Fibroblast of lung (primary cell): Measurements from ENCODE around the gene OXSR1. TPM values are rescaled to one million over a fixed set of nuclear protein-coding genes. Genes with fewer than 3 reads are reported as not detected.

Experiments
- DNase-seq, 2 donors: peaks; one replicate each; pipeline versions ENCODE4 v3.0.0 to v3.0.0-alpha.2; 2010; ENCODE audit warnings: low read depth in 2 of 2
- H2AFZ ChIP-seq: 2 replicates; pipeline ENCODE4 v1.5.1; 2012; ENCODE audit warnings: low read length, control low read depth, inconsistent platforms
- H3K27ac ChIP-seq: 2 replicates; pipeline ENCODE4 v1.5.1; 2011; ENCODE audit warnings: low read length, control low read depth; ENCODE audit not compliant: insufficient read depth
- H3K27me3 ChIP-seq: 2 replicates; pipeline ENCODE4 v1.5.1; 2011; ENCODE audit warnings: mild to moderate bottlenecking, low read length; ENCODE audit not compliant: control insufficient read depth, insufficient read depth
- H3K36me3 ChIP-seq: 2 replicates; pipeline ENCODE4 v1.5.1; 2011; ENCODE audit warnings: low read length; ENCODE audit not compliant: control insufficient read depth, insufficient read depth
- H3K4me1 ChIP-seq: 2 replicates; pipeline ENCODE4 v1.5.1; 2011; ENCODE audit warnings: low read length; ENCODE audit not compliant: control insufficient read depth, insufficient read depth; ENCODE audit errors: extremely low read depth
- H3K4me2 ChIP-seq: 2 replicates; pipeline ENCODE4 v1.5.1; 2011; ENCODE audit warnings: low read length, control low read depth; ENCODE audit not compliant: insufficient read depth; ENCODE audit errors: extremely low read depth
- H3K4me3 ChIP-seq, 4 experiments: fragments of 200-600 bp in 1 of 4; sonication (generic) in 1 of 4; replicated peaks in 1 of 4; 2 replicates each; pipeline ENCODE4 v1.5.1; 2011 to 2016; ENCODE audit warnings: low read length in 4 of 4, low read depth in 3 of 4, mild to moderate bottlenecking in 3 of 4, control low read depth in 2 of 4, inconsistent platforms in 1 of 4, mixed read lengths in 1 of 4; ENCODE audit not compliant: insufficient read depth in 1 of 4; ENCODE audit errors: control extremely low read depth in 1 of 4
- H3K79me2 ChIP-seq: 2 replicates; pipeline ENCODE4 v1.5.1; 2012; ENCODE audit warnings: mild to moderate bottlenecking, low read length, inconsistent platforms; ENCODE audit not compliant: control insufficient read depth, insufficient read depth
- H3K9ac ChIP-seq: 2 replicates; pipeline ENCODE4 v1.5.1; 2011; ENCODE audit warnings: mild to moderate bottlenecking, low read length, control low read depth; ENCODE audit not compliant: insufficient read depth
- H3K9me3 ChIP-seq: 2 replicates; pipeline ENCODE4 v1.5.1; 2012; ENCODE audit warnings: low read depth, low read length; ENCODE audit not compliant: control insufficient read depth, insufficient read depth
- H4K20me1 ChIP-seq: 2 replicates; pipeline ENCODE4 v1.5.1; 2011; ENCODE audit warnings: low read length; ENCODE audit not compliant: control insufficient read depth, insufficient read depth; ENCODE audit errors: extremely low read depth
- CTCF ChIP-seq, 2 donors: IDR thresholded peaks in 1 of 2; conservative IDR thresholded peaks in 1 of 2; 1 replicate in 1 of 2; 2 replicates in 1 of 2; pipeline ENCODE4 v1.5.1; 2011 to 2012; ENCODE audit warnings: low read length in 2 of 2, control low read depth in 1 of 2, inconsistent platforms in 1 of 2, low read depth in 1 of 2, mild to moderate bottlenecking in 1 of 2
- EZH2 ChIP-seq: IDR thresholded peaks from 2 replicates; pipeline ENCODE4 v1.5.1; 2012; ENCODE audit warnings: low read length, control low read depth, mild to moderate bottlenecking; ENCODE audit errors: missing control alignments
- polyA plus RNA-seq, 2 donors: library from polyadenylated mRNA; depleted of rRNA in 1 of 2; stranded (reverse) in 1 of 2; unstranded in 1 of 2; fragments of >200 nt; gene quantifications; 2 replicates each; pipeline ENCODE4 v1.2.1, GENCODE V29; 2011 to 2012; ENCODE audit warnings: missing spikeins in 1 of 2
- total RNA-seq: library from RNA; depleted of rRNA; stranded (reverse); fragments of >200 nt; gene quantifications from 2 replicates; pipeline ENCODE4 v1.2.1, GENCODE V29; 2014

Gene OXSR1
- total and polyA plus RNA-seq, 2 donors (not counting 1 experiment from before 2014, with no cell fraction given): 32.7 to 45.2 TPM

GRCh38 chr3:38150780-38151528 lies 14.4 kb upstream of the OXSR1 start:
- Histone ChIP-seq H3K27ac (no peak overlapping the region), H3K4me2 (no peak overlapping the region), H2AFZ (no peak overlapping the region), H3K4me1 (no peaks in the 10 kb centered on the region), H3K79me2 (no peaks in the 10 kb centered on the region), H3K9ac (no peak overlapping the region), H3K27me3 (no peaks in the 10 kb centered on the region), H3K36me3 (no peaks in the 10 kb centered on the region), H4K20me1 (no peaks in the 10 kb centered on the region), H3K4me3 (no peak overlapping the region), H3K9me3 (no peaks in the 10 kb centered on the region)
- TF ChIP-seq EZH2 (no peak), CTCF (conservative IDR thresholded peaks at IDR 0.05 in 1 of 2, IDR thresholded peaks at IDR 0.05 in 1 of 2; ENCODE audit: low read depth in 1 of 2, low read length in 2 of 2) (peak in 1 of 2 donors; percentile 12)
- DNase-seq: no peak

DNA sequence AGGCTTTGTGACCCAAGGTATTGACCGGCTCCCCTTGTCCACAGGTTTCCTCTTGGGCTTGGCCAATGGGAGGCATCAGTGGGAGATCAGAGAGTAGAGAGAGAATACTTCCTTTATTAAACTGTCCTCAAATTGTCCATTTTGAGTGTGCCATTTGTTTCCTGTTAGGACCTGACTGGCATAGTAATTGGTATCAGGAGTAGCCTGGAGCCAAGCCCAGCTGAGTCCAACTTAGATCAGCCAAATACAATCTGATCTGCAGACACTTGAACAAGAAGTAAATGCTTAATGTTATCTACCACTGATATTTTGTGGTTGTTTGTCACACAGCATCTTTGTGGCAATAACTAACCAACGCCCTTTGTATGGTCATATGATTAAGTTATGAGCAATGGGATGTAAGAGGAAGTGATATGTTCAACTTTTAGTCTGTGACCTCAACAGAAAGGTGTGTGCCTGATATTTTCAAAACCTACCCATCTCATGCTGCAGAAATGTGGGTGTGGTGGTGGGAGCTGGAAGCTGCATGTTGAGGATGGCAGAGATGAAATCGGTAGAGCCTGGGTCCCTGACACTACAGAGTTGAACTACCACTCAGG lies 13.6 kb upstream of the OXSR1 start:
- Histone ChIP-seq H3K27ac (no peak overlapping the region), H3K36me3 (no peaks in the 10 kb centered on the region), H4K20me1 (no peaks in the 10 kb centered on the region), H3K4me3 (no peak overlapping the region), H3K27me3 (no peaks in the 10 kb centered on the region), H3K4me2 (no peak overlapping the region), H3K4me1 (no peaks in the 10 kb centered on the region), H3K9me3 (no peaks in the 10 kb centered on the region), H2AFZ (no peak overlapping the region), H3K9ac (no peak overlapping the region), H3K79me2 (no peaks in the 10 kb centered on the region)
- no peak for TF ChIP-seq CTCF (conservative IDR thresholded peaks at IDR 0.05 in 1 of 2, IDR thresholded peaks at IDR 0.05 in 1 of 2; ENCODE audit: low read depth in 1 of 2, low read length in 2 of 2)
- no peak for TF ChIP-seq EZH2
- peak in 1 of 2 donors; percentile 37 for DNase-seq

DNA sequence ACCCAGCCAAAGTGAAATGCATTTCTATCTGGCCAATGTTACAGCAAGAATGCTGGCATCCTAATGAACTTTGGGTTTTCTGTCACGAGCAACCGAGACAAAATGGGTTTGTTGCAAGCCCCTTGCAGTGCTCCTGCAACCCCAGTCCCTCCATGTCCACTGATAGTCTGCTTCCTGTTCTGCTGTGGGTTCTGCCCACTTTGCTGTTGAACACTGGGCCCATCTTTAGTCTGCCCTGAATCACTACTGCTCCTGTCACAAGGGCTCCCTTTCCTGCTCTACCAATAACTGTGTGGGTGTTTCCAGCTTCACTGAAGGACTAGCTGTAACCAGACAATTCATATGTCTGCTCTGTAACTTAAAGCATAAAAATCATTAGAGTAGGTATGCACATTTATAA lies 12.7 kb upstream of the OXSR1 start:
- Histone ChIP-seq H3K9ac (no peak overlapping the region), H3K4me2 (no peak overlapping the region), H3K27me3 (no peaks in the 10 kb centered on the region), H2AFZ (no peak overlapping the region), H3K27ac (no peak overlapping the region), H4K20me1 (no peaks in the 10 kb centered on the region), H3K4me3 (no peak overlapping the region), H3K9me3 (no peaks in the 10 kb centered on the region), H3K36me3 (no peaks in the 10 kb centered on the region), H3K79me2 (no peaks in the 10 kb centered on the region), H3K4me1 (no peaks in the 10 kb centered on the region)
- no peak for DNase-seq
- TF ChIP-seq CTCF (conservative IDR thresholded peaks at IDR 0.05 in 1 of 2, IDR thresholded peaks at IDR 0.05 in 1 of 2; ENCODE audit: low read depth in 1 of 2, low read length in 2 of 2) (no peak), EZH2 (no peak)
